Endothelial cell of umbilical vein (primary cell): ENCODE results near the gene GALNT10. TPM values are rescaled to one million over a fixed set of nuclear protein-coding genes. Genes with fewer than 3 reads are reported as not detected.
A peak's percentile ranks its signal among the peaks of the same experiment; 100 is the strongest.

Source experiments
- BruUV-seq: library from RNA; stranded (reverse); fragments of 400-500 nt; replicated peaks from 2 replicates; lab custom pipeline; 2021; lab: Mats Ljungman, UMichigan
- CTCF ChIA-PET: fragments of 300-600, 350-600 bp; sonication (Branson Sonifier 250); formaldehyde crosslinking; loops from one replicate; lab custom pipeline; 2021; ENCODE audit warnings: antibody characterized with exemption, inconsistent platforms; lab: Charles Lee
- POLR2A ChIA-PET: fragments of 300-600, 350-600 bp; sonication (Branson Sonifier 250); formaldehyde crosslinking; loops from one replicate; lab custom pipeline; 2021; ENCODE audit warnings: antibody characterized with exemption, inconsistent platforms; lab: Charles Lee
- DNase-seq: peaks from one replicate; pipeline ENCODE4 v3.0.0-alpha.2; 2011; ENCODE audit warnings: low read depth, low spot score
- FAIRE-seq: peaks from 2 replicates; lab custom pipeline; 2011; peaks lifted over from hg19 to GRCh38; lab: Jason Lieb, UNC
- H2AFZ ChIP-seq: 2 replicates; pipeline ENCODE4 v1.6.0; 2012; ENCODE audit warnings: low read depth, low read length, control low read depth, inconsistent platforms
- H3K27ac ChIP-seq: 2 replicates; pipeline ENCODE4 v1.5.1; 2011; ENCODE audit warnings: low read depth, mild to moderate bottlenecking, control low read depth, low read length, moderate library complexity; ENCODE audit not compliant: insufficient read depth
- H3K27me3 ChIP-seq, 2 experiments: 2 replicates each; pipeline versions ENCODE4 v1.6.0 to v1.6.1; 2011; ENCODE audit warnings: low read length in 2 of 2, mixed read lengths in 1 of 2; ENCODE audit not compliant: control insufficient read depth in 2 of 2, insufficient read depth in 2 of 2
- H3K36me3 ChIP-seq, 2 experiments: 2 replicates in 1 of 2; 3 replicates in 1 of 2; pipeline ENCODE4 v1.5.1; 2011; ENCODE audit warnings: low read length in 2 of 2, mild to moderate bottlenecking in 1 of 2, moderate library complexity in 1 of 2; ENCODE audit not compliant: control insufficient read depth in 2 of 2, insufficient read depth in 2 of 2; ENCODE audit errors: extremely low read depth in 1 of 2
- H3K4me1 ChIP-seq: 3 replicates; pipeline ENCODE4 v1.5.1; 2011; ENCODE audit warnings: mild to moderate bottlenecking, low read length; ENCODE audit not compliant: control insufficient read depth, insufficient read depth; ENCODE audit errors: extremely low read depth
- H3K4me2 ChIP-seq: 2 replicates; pipeline ENCODE4 v1.6.1; 2011; ENCODE audit warnings: low read length, control low read depth, mixed read lengths; ENCODE audit not compliant: insufficient read depth
- H3K4me3 ChIP-seq, 3 experiments: fragments of 200-600 bp in 1 of 3; sonication (generic), shearing (Covaris generic) in 1 of 3; replicated peaks in 1 of 3; 2 replicates each; pipeline ENCODE4 v1.5.1; 2011 to 2016; ENCODE audit warnings: control low read depth in 3 of 3, low read length in 3 of 3, mild to moderate bottlenecking in 2 of 3, inconsistent platforms in 1 of 3, low read depth in 1 of 3, moderate library complexity in 1 of 3; ENCODE audit not compliant: insufficient read depth in 1 of 3
- H3K79me2 ChIP-seq: 2 replicates; pipeline ENCODE4 v1.6.0; 2012; ENCODE audit warnings: low read length, inconsistent platforms; ENCODE audit not compliant: control insufficient read depth, insufficient read depth
- H3K9ac ChIP-seq: replicated peaks from 2 replicates; pipeline ENCODE3; 2011; ENCODE audit warnings: low read length, control low read depth; ENCODE audit not compliant: insufficient read depth; ENCODE audit errors: extremely low read depth
- H3K9me1 ChIP-seq: replicated peaks from 3 replicates; pipeline ENCODE4 v1.6.0; 2011; ENCODE audit warnings: mild to moderate bottlenecking, low read length; ENCODE audit not compliant: control insufficient read depth, insufficient read depth; ENCODE audit errors: extremely low read depth
- H3K9me3 ChIP-seq: replicated peaks from 2 replicates; pipeline ENCODE4 v1.5.1; 2012; ENCODE audit warnings: low read length, inconsistent platforms; ENCODE audit not compliant: control insufficient read depth, insufficient read depth
- H4K20me1 ChIP-seq: replicated peaks from 2 replicates; pipeline ENCODE3; 2011; ENCODE audit warnings: mild to moderate bottlenecking, low read length; ENCODE audit not compliant: control insufficient read depth, insufficient read depth; ENCODE audit errors: extremely low read depth
- EZH2 ChIP-seq: IDR thresholded peaks from 2 replicates; pipeline ENCODE4 v1.6.1; 2012; ENCODE audit warnings: borderline replicate concordance, low read depth, mild to moderate bottlenecking, moderate library complexity, low read length, inconsistent platforms; ENCODE audit not compliant: severe bottlenecking
- GATA2 ChIP-seq: IDR thresholded peaks from 2 replicates; pipeline ENCODE4 v1.7.0; 2011; ENCODE audit warnings: low read depth, mild to moderate bottlenecking, moderate library complexity, mixed read lengths, low read length; ENCODE audit not compliant: insufficient read length, insufficient read depth
- POLR2A ChIP-seq: IDR thresholded peaks from 2 replicates; pipeline ENCODE4 v1.6.1; 2012; ENCODE audit warnings: low read depth, mild to moderate bottlenecking, control low read depth, low read length
- dilution Hi-C: fragments of 300-500 bp; cut with MboI; formaldehyde crosslinking; loops from one replicate; pipeline ENCODE4 v1.15.0; 2019; ENCODE audit warnings: low sequenced_read_pairs; ENCODE audit not compliant: extremely low pct_ligation_motif_present
- intact Hi-C: fragments of 100-400 bp; cut with micrococcal nuclease; formaldehyde crosslinking; loops from one replicate; pipeline ENCODE4 v1.10.0; 2022
- polyA plus RNA-seq, 4 experiments: library from polyadenylated mRNA; depleted of rRNA in 3 of 4; stranded (reverse) in 3 of 4; unstranded in 1 of 4; fragments of >200 nt; gene quantifications; 2 replicates each; pipeline versions ENCODE4 v1.2.1 to v1.2.3, GENCODE V29; 2011 to 2012; ENCODE audit warnings: missing spikeins in 1 of 4
- total RNA-seq: library from RNA; stranded (reverse); gene quantifications from 2 replicates; pipeline ENCODE4 v1.2.3, GENCODE V29; 2021
- TF ChIP-seq, protein P1 (sequence below): IDR thresholded peaks from 2 replicates; pipeline ENCODE4 v1.6.1; 2011; ENCODE audit not compliant: insufficient read depth, insufficient read length

GALNT10 gene
- total and polyA plus RNA-seq, 2 donors (not counting 3 experiments of a cell fraction or from before 2014, with no cell fraction given), result 70.2 to 77.6 TPM

DNA sequence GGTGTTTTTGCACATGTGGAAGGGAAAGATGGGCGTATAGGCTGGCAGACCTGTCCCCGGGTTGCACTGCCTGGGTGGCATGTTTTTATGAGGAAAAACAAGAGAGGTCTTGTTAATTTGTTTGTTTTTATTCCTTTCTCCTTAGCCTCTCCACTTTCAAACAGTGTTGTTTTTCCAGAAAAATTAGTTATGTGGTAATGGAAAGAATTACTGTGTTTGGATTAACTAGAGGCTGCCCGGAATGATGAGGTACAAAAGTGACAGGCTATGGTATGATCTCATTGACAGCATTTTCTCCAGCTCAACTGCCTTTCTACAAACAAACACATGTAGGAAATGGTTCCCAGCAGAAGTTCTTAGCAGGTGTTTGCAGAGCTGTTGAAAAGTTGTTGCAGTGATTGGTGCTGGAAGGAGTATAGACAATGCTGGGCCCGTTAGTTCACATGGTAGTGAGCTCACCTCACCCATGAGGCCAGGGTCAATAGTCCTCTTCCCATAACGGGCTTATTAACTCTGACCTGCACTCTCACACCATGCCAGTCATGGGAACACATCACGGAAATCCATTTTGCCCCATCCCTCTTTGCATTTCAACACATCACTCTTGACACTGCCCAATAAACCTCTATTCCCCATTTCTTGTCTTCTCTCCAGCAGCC, 144.0 kb downstream of the GALNT10 start:
- intact Hi-C loops, result loop anchor here (5.0 kb wide), 1 partner anchor 73 kb away; no protein-coding TSS in a partner anchor
- Histone ChIP-seq H2AFZ (no peak overlapping the region), H3K27me3 (no peaks in the 10 kb centered on the region), H3K9ac (no peak overlapping the region), H3K9me3 (no peaks in the 10 kb centered on the region), H3K79me2 (no peaks in the 10 kb centered on the region), H3K9me1 (no peaks in the 10 kb centered on the region), H3K4me1 (peaks cover 5% of the 10 kb centered on the region), H3K36me3 (peaks cover 0 to 7% of the 10 kb centered on the region in 2 experiments), H3K4me2 (no peak overlapping the region), H3K27ac (no peak overlapping the region), H4K20me1 (no peaks in the 10 kb centered on the region), H3K4me3 (no peak overlapping the region)
- no peak for FAIRE-seq
- ChIA-PET CTCF (interaction anchor here (0.8 to 2.1 kb wide), 4 partner anchors 22 to 137 kb away, joined by 3 to 6 read pairs (median 4); no protein-coding TSS in a partner anchor), POLR2A (no interaction called here)
- peak; percentile 22 for DNase-seq
- dilution Hi-C loops, result no loop called here
- BruUV-seq, result no TSS peak
- TF ChIP-seq GATA2, result no peak

DNA sequence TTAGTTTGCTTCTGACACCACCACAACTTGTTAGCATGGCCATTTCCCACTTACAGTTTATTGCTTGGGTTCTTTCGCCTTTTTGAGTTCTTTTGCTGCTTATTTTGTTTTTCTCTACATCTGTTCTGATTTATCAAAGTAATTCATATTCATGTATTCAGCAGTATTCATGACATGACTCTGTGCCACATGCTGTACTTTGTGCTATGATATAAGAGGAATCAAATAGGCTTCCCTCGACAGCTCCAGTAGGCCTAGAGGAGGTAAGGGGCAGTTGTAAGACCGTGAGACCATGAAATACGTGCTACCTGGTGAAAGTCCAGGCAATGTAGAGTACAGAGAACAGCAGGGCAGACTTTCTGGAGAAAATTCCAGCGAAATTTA, 144.5 kb downstream of the GALNT10 start:
- Histone ChIP-seq H3K4me1 (peaks cover 10% of the 10 kb centered on the region), H3K36me3 (peaks cover 0 to 7% of the 10 kb centered on the region in 2 experiments), H3K27ac (no peak overlapping the region), H3K4me3 (no peak overlapping the region), H3K9ac (no peak overlapping the region), H2AFZ (no peak overlapping the region), H3K9me3 (no peaks in the 10 kb centered on the region), H3K79me2 (no peaks in the 10 kb centered on the region), H3K27me3 (no peaks in the 10 kb centered on the region), H3K9me1 (no peaks in the 10 kb centered on the region), H4K20me1 (no peaks in the 10 kb centered on the region), H3K4me2 (no peak overlapping the region)
- FAIRE-seq (no peak), DNase-seq (no peak)
- TF ChIP-seq EZH2 (no peak), GATA2 (no peak), POLR2A (no peak)
- TF ChIP-seq, protein P1, sequence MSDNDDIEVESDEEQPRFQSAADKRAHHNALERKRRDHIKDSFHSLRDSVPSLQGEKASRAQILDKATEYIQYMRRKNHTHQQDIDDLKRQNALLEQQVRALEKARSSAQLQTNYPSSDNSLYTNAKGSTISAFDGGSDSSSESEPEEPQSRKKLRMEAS, result no peak
- POLR2A ChIA-PET, result no interaction called here
- CTCF ChIA-PET, result interaction anchor here (2.1 kb wide), 1 partner anchor 138 kb away, joined by 6 read pairs; no protein-coding TSS in a partner anchor
- dilution Hi-C loops, result no loop called here
- BruUV-seq, result no TSS peak
- intact Hi-C loops, result no loop called here
